ENCODE results near the gene RASGRP2. TPM values are rescaled to one million over a fixed set of nuclear protein-coding genes. Genes with fewer than 3 reads are reported as not detected.

Gene RASGRP2
- total RNA-seq, 1 donor from 2014 or later, result 39.7 TPM

- peak; percentile 78 for ATAC-seq
- intact Hi-C loops (cut with DNase I), result loop anchor here (5.0 kb wide), 1 partner anchor 1453 kb away; no protein-coding TSS in a partner anchor
- DNase-seq (ENCODE audit: low spot score), result peak; percentile 88
Observed at GRCh38 chr11:64745521-64746328, 1.8 kb upstream of the RASGRP2 start.

GRCh38 chr11:64745189-64745520 is 1.2 kb upstream of the RASGRP2 start:
- ATAC-seq (peak; percentile 4), DNase-seq (ENCODE audit: low spot score) (peak; percentile 84)
- intact Hi-C loops (cut with DNase I), result loop anchor here (5.0 kb wide), 1 partner anchor 1453 kb away; no protein-coding TSS in a partner anchor

- intact Hi-C loops (cut with DNase I), result loop anchor here (5.0 kb wide), 1 partner anchor 1452 kb away; no protein-coding TSS in a partner anchor
- no peak for DNase-seq (ENCODE audit: low spot score)
- no peak for ATAC-seq
Observed at GRCh38 chr11:64744544-64745188, 724 bp upstream of the RASGRP2 start.

GRCh38 chr11:64742889-64743590 is 902 bp downstream of the RASGRP2 start:
- peak; percentile 84 for DNase-seq (ENCODE audit: low spot score)
- intact Hi-C loops (cut with DNase I), result no loop called here
- peak; percentile 61 for ATAC-seq

GRCh38 chr11:64742087-64742888 is 1.7 kb downstream of the RASGRP2 start:
- intact Hi-C loops (cut with DNase I), result no loop called here
- no peak for DNase-seq (ENCODE audit: low spot score)
- peak; percentile 0 for ATAC-seq

GRCh38 chr11:64741375-64742086 is 2.4 kb downstream of the RASGRP2 start:
- ATAC-seq (no peak), DNase-seq (ENCODE audit: low spot score) (no peak)
- intact Hi-C loops (cut with DNase I), result no loop called here

- no peak for ATAC-seq
- intact Hi-C loops (cut with DNase I), result no loop called here
- no peak for DNase-seq (ENCODE audit: low spot score)
Observed at GRCh38 chr11:64739871-64740270, 4.1 kb downstream of the RASGRP2 start.

GRCh38 chr11:64736654-64737053 is 7.3 kb downstream of the RASGRP2 start:
- ATAC-seq, result no peak

GRCh38 chr11:64735725-64736259 is 8.2 kb downstream of the RASGRP2 start:
- ATAC-seq (no peak), DNase-seq (ENCODE audit: low spot score) (no peak)
- intact Hi-C loops (cut with DNase I), result no loop called here

More at GRCh38 chr11:64736654-64737053, 7.3 kb downstream of the RASGRP2 start:
- intact Hi-C loops (cut with DNase I), result no loop called here
- no peak for DNase-seq (ENCODE audit: low spot score)

- ATAC-seq, result no peak
- DNase-seq (ENCODE audit: low spot score), result no peak
- intact Hi-C loops (cut with DNase I), result no loop called here
Observed at GRCh38 chr11:64734811-64735724, 8.9 kb downstream of the RASGRP2 start.

GRCh38 chr11:64731601-64732000 is 12.3 kb downstream of the RASGRP2 start:
- DNase-seq (ENCODE audit: low spot score) (no peak), ATAC-seq (no peak)
- intact Hi-C loops (cut with DNase I), result no loop called here

- DNase-seq (ENCODE audit: low spot score) (no peak), ATAC-seq (no peak)
- intact Hi-C loops (cut with DNase I), result loop anchor here (10.0 kb wide), 1 partner anchor 165 kb away; no protein-coding TSS in a partner anchor
Observed at GRCh38 chr11:64729851-64730382, 14.0 kb downstream of the RASGRP2 start.

- intact Hi-C loops (cut with DNase I), result loop anchor here (10.0 kb wide), 1 partner anchor 164 kb away; no protein-coding TSS in a partner anchor
- DNase-seq (ENCODE audit: low spot score) (no peak), ATAC-seq (no peak)
Observed at GRCh38 chr11:64728757-64729365, 15.1 kb downstream of the RASGRP2 start.

- DNase-seq (ENCODE audit: low spot score) (no peak), ATAC-seq (no peak)
- intact Hi-C loops (cut with DNase I), result loop anchor here (10.0 kb wide), 1 partner anchor 162 kb away; no protein-coding TSS in a partner anchor
Observed at GRCh38 chr11:64726867-64727530, 16.9 kb downstream of the RASGRP2 start.

GRCh38 chr11:64726211-64726641 is 17.7 kb downstream of the RASGRP2 start:
- intact Hi-C loops (cut with DNase I), result loop anchor here (10.0 kb wide), 1 partner anchor 161 kb away; no protein-coding TSS in a partner anchor
- DNase-seq (ENCODE audit: low spot score) (no peak), ATAC-seq (no peak)
